GM19025 (cell line): ENCODE data around the gene SS18L1.
"Not testable (repeated sequence)": the region's sequence is repeated elsewhere in the genome, so short reads cannot be mapped to it uniquely, and the experiment has no call there.

Experiments
- ATAC-seq: cut with Tn5 transposase; IDR thresholded peaks from one replicate; pipeline ENCODE4 v1.9.1; 2021; ENCODE audit warnings: mild to moderate bottlenecking, low read depth, moderate library complexity; ENCODE audit not compliant: unreplicated experiment

Gene SS18L1

DNA sequence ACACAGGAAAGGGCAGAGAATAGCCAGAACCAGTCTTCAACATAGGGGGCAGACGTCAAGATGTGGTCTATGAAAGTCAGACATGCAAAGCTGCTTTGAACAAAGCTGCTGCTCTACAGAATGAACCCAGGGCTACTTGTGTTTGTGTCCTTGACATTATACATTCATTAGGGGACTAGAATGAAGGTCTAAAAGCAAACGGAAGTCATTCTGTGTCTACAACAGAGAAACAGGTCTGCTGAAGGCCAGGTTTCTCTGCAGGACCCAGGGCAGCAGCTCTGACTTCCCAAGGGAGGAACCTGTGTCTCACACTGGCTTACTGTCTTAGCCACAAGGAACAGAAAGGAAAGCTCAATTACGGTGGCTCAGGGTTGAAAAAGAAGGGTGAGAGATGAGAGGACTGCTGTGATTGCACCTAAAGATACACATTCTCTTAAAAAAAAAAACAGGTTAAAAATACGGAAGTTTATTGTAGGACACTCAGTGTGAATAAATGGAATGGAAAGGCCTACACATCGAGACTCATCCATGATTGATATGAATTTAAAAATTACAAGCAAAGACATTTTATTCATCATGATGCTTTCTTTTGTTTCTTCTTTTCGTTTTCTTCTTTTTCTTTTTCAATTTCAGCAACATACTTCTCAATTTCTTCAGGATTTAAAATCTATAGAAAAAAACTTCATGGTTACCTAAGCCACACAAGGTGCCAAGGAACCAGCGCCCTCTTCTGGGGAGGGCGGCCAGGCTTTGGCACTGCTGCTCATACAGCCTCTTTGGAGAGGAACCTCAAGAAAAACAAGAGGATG lies 7.1 kb upstream of the SS18L1 start:
- ATAC-seq: no peak

- ATAC-seq: no peak
These were observed 6.5 kb upstream of the SS18L1 start for GRCh38 chr20:62137092-62137384.

- ATAC-seq: no peak
These were observed 5.9 kb upstream of the SS18L1 start for GRCh38 chr20:62137478-62138203.

DNA sequence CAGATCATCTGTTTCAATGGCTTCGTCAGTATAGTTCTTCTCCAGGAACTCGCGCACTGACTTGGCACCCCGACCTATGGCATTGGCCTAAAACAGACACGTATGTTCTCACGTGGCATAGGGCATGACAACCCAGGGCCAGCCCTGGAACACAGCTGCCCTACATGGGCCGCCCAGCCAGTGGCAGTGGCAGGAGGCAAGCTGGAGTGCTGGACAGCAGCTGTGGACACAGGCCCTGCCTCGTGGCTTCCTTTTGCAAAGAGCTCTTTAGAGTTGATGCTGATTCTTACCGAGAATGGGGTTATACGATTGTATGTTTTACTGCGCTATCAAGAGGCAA lies 5.4 kb upstream of the SS18L1 start:
- no peak for ATAC-seq

GRCh38 chr20:62138912-62139311 lies 4.7 kb upstream of the SS18L1 start:
- no peak for ATAC-seq

DNA sequence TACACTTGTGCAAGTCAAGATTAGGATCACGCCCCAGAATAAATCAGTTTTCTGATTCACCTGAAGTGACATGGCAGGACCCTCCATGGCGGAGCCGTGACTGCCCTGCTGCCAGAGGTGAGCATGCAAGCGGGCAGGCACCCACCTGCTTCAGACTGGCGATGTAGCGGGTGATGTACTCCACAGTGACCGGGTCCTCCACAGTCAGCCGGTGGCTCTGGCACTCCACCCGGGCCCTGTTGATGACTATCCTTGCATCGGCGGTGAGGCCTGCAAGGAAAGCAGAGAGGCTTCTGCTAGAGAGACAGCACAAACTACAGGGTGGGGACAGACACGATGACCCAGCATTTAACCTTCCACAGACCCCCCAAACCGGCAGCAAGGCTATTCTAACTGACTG lies 3.9 kb upstream of the SS18L1 start:
- no peak for ATAC-seq

DNA sequence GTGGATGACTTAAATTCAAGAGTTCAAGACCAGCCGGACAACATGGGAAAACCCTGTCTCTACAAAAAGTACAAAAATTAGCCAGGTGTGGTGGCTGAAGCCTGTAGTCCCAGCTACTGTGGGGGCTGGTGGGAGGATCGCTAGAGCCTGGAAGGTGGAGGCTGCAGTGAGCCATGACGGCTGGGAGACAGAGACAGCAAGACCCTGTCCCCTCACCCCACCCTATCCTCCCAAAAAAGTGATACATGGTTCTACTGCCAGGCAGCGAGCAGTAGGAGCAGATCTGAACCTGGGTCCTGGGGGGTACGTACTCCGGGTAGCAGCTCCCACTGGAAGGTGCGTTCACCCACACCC lies 2.5 kb upstream of the SS18L1 start:
- ATAC-seq: no peak

- no peak for ATAC-seq
These were observed 1.9 kb upstream of the SS18L1 start for GRCh38 chr20:62141397-62142251.

GRCh38 chr20:62142252-62143080 lies 1.1 kb upstream of the SS18L1 start:
- ATAC-seq: peak; percentile 14

GRCh38 chr20:62143957-62144825 lies 622 bp downstream of the SS18L1 start:
- ATAC-seq: peak; percentile 1

DNA sequence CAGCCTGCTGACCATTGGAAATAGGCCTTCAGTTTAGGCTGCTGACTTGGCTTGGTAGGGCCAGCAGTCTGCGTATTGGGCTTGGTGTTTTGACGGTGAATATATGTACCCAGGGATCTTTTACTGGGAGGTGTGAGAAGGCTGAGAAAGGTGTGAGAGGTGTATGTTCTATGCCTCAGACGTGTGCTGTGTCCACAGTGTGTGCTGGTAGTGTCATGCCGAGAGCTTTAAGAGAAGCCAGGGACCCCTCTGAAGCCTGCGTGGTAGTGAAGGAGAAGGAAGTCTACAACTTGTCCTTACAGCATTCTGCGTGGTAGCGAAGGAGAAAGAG lies 2.1 kb downstream of the SS18L1 start:
- ATAC-seq: no peak

GRCh38 chr20:62146019-62146755 lies 2.6 kb downstream of the SS18L1 start:
- no peak for ATAC-seq

DNA sequence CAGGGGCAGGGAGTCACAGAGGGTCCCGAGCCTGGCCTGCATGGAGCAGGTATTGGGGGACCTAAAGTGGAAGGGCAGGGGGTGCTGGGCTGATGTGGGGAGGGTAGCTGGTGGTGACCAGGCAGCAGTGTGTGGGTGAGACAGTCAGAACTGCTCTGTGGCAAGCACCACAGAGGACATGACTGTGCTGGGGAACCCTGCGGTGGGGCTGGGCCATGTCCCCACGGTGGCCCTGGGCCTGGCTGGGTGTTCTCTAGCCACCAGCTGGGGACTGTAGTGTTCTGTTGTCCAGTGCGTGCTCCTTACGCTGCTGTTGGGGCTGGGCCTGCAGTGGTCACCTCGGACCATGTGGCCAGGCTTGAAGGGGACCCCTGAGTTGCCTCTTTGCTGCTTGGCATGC lies 3.6 kb downstream of the SS18L1 start:
- ATAC-seq: no peak

- no peak for ATAC-seq
These were observed 4.0 kb downstream of the SS18L1 start for GRCh38 chr20:62147528-62147927.

DNA sequence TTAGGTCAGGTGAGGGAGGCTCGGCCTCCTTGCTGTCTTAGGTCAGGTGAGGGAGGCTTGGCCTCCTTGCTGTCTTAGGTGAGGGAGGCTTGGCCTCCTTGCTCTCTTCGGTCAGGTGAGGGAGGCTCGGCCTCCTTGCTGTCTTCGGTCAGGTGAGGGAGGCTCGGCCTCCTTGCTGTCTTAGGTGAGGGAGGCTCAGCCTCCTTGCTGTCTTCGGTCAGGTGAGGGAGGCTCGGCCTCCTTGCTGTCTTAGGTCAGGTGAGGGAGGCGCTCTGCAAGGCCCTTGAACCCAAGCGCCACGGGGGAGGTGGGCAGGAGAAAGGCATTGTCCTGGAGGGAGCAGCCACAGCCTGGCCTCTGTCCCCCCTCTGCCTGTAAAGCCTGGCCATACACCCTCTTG lies 4.8 kb downstream of the SS18L1 start:
- ATAC-seq: not testable (repeated sequence)

DNA sequence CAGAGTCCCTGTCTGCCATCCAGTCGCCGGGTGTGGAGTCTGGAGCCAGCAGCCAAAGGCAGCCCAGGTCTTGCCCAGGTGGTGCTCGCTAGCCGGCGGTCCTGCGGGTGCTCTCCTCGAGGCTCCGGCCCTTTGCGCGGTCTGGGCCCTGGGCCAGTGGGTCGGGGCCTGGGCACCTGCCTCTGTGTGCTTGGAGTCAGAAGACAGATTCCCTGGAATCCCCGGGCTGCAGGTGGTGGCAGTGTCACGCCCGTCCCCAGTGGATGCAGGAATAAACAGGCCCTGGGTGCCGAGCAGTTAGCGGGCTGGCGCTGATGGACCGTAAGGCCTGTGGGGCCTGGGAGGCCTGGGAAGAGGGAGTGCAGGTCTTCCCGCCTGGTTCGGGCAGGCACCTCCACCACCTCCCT lies 5.3 kb downstream of the SS18L1 start:
- no peak for ATAC-seq

DNA sequence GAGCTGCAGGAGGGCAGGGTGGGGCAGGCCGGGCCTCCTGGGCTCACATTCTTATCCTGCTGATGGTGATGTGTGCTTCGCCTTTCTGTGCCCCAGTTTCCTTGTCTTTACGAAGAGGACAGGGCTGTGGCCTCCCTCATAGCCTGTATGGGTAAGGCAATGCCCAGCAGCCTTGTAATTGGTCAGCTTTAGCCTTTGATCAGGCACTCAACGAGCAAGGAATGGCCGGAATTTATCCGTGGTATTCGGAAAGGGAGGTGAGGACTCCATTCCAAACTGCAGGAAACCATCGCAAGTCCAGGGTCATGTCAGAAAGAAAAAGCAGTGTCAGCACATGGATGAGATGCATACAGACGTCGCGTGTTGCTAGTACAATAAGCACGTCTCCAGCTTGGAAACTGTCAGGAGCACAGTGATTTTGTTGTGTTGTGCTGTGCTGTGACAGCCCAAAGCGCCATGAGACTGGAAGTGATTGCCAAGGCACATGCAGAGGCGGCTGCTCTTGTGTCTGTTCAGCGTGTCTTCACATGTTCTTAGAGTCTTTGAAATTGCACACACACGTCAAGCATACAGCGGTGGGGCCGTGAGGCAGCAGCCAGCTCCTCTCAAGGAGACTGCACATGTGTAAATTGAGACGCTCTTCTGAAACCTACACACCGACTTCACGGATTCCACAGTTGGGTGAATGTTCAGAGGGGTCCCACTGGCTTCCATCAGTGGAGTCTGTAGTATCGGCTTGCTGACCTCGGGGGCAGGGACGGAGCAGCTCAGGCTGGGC lies 6.2 kb downstream of the SS18L1 start:
- no peak for ATAC-seq

GRCh38 chr20:62150310-62150575 lies 6.7 kb downstream of the SS18L1 start:
- no peak for ATAC-seq

- no peak for ATAC-seq
These were observed 7.7 kb downstream of the SS18L1 start for GRCh38 chr20:62151225-62151624.
